ENCODE measurements around the gene TDO2. TPM values are rescaled to one million over a fixed set of nuclear protein-coding genes. Genes with fewer than 3 reads are reported as not detected.

The TDO2 gene
- total RNA-seq, 2 donors from 2014 or later, result not detected

DNA sequence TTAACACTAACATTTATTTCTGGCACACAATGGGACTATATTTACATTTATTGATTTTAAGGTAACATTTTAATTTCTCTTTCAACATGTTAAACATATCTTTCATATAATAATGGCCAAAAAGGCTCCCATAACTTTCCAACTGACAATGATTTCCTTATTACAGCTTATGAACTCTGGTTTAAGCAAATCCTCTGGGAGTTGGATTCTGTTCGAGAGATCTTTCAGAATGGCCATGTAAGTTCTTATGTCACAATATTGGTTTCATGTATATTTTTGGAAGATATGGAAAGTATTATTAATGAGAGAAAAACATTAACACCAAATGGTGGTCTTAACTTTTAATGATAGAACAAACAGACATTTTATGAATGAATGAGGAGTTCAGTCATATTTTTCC is 4.1 kb downstream of the TDO2 start:
- no peak overlapping the region for H3K27ac Mint-ChIP-seq
- H3K4me1 Mint-ChIP-seq, result peaks cover 11% of the 10 kb centered on the region
- TF ChIP-seq, protein P1, sequence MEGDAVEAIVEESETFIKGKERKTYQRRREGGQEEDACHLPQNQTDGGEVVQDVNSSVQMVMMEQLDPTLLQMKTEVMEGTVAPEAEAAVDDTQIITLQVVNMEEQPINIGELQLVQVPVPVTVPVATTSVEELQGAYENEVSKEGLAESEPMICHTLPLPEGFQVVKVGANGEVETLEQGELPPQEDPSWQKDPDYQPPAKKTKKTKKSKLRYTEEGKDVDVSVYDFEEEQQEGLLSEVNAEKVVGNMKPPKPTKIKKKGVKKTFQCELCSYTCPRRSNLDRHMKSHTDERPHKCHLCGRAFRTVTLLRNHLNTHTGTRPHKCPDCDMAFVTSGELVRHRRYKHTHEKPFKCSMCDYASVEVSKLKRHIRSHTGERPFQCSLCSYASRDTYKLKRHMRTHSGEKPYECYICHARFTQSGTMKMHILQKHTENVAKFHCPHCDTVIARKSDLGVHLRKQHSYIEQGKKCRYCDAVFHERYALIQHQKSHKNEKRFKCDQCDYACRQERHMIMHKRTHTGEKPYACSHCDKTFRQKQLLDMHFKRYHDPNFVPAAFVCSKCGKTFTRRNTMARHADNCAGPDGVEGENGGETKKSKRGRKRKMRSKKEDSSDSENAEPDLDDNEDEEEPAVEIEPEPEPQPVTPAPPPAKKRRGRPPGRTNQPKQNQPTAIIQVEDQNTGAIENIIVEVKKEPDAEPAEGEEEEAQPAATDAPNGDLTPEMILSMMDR (conservative IDR thresholded peaks at IDR 0.05), result no peak

GRCh38 chr4:155908187-155909139 is 5.0 kb downstream of the TDO2 start:
- Histone ChIP-seq H3K27me3 (ENCODE audit: control insufficient read depth, insufficient read depth, low read length, poor library complexity, severe bottlenecking) (no peaks in the 10 kb centered on the region), H3K36me3 (ENCODE audit: control insufficient read depth, insufficient read depth, low read length) (no peaks in the 10 kb centered on the region), H3K4me1 (ENCODE audit: control insufficient read depth, insufficient read depth, low read length) (no peaks in the 10 kb centered on the region), H3K27ac (ENCODE audit: low read depth, low read length) (no peak overlapping the region), H3K4me3 (ENCODE audit: low read length) (no peak overlapping the region), H3K9ac (ENCODE audit: extremely low read depth, low read length, poor library complexity, severe bottlenecking) (no peak overlapping the region), H3K9me3 (ENCODE audit: control insufficient read depth, low read length) (no peaks in the 10 kb centered on the region)
- no peak for DNase-seq
- H3K4me1 Mint-ChIP-seq, result peaks cover 11% of the 10 kb centered on the region
- TF ChIP-seq, protein P1 (conservative IDR thresholded peaks at IDR 0.05), result no peak
- 80 to 93% methylated on average over 2 to 4 of the region's 4 CpGs for WGBS, 2 experiments (ENCODE audit: insufficient coverage in 1 of 2, insufficient read length in 1 of 2)
- H3K27me3 Mint-ChIP-seq (ENCODE audit: insufficient read depth), result no peaks in the 10 kb centered on the region
- H3K36me3 Mint-ChIP-seq (ENCODE audit: low read depth), result no peaks in the 10 kb centered on the region
- no peak overlapping the region for H3K4me3 Mint-ChIP-seq
- H3K27ac Mint-ChIP-seq, result no peak overlapping the region
- no peaks in the 10 kb centered on the region for H3K9me3 Mint-ChIP-seq

More for the DNA sequence above, 4.1 kb downstream of the TDO2 start:
- H3K27me3 Mint-ChIP-seq (ENCODE audit: insufficient read depth), result no peaks in the 10 kb centered on the region
- no peak overlapping the region for H3K4me3 Mint-ChIP-seq
- no peaks in the 10 kb centered on the region for H3K9me3 Mint-ChIP-seq
- no peaks in the 10 kb centered on the region for H3K4me1 ChIP-seq (ENCODE audit: control insufficient read depth, insufficient read depth, low read length)
- WGBS, 2 experiments (ENCODE audit: insufficient coverage in 1 of 2, insufficient read length in 1 of 2), result 91% methylated on average over 1 of the region's 1 CpG; no CpG with 5 or more reads in 1 of the 2 experiments
- no peaks in the 10 kb centered on the region for H3K36me3 Mint-ChIP-seq (ENCODE audit: low read depth)
- H3K36me3 ChIP-seq (ENCODE audit: control insufficient read depth, insufficient read depth, low read length), result no peaks in the 10 kb centered on the region
- no peak overlapping the region for H3K27ac ChIP-seq (ENCODE audit: low read depth, low read length)
- no peak overlapping the region for H3K9ac ChIP-seq (ENCODE audit: extremely low read depth, low read length, poor library complexity, severe bottlenecking)
- no peaks in the 10 kb centered on the region for H3K27me3 ChIP-seq (ENCODE audit: control insufficient read depth, insufficient read depth, low read length, poor library complexity, severe bottlenecking)
- no peak overlapping the region for H3K4me3 ChIP-seq (ENCODE audit: low read length)
- no peak for DNase-seq
- no peaks in the 10 kb centered on the region for H3K9me3 ChIP-seq (ENCODE audit: control insufficient read depth, low read length)

- no peak overlapping the region for H3K27ac ChIP-seq (ENCODE audit: low read depth, low read length)
- Mint-ChIP-seq H3K9me3 (no peaks in the 10 kb centered on the region), H3K4me3 (no peak overlapping the region), H3K27me3 (ENCODE audit: insufficient read depth) (no peaks in the 10 kb centered on the region), H3K4me1 (peaks cover 2% of the 10 kb centered on the region), H3K36me3 (ENCODE audit: low read depth) (no peaks in the 10 kb centered on the region), H3K27ac (no peak overlapping the region)
- no peak for DNase-seq
- TF ChIP-seq, protein P1 (conservative IDR thresholded peaks at IDR 0.05), result no peak
- no peak overlapping the region for H3K9ac ChIP-seq (ENCODE audit: extremely low read depth, low read length, poor library complexity, severe bottlenecking)
- H3K27me3 ChIP-seq (ENCODE audit: control insufficient read depth, insufficient read depth, low read length, poor library complexity, severe bottlenecking), result no peaks in the 10 kb centered on the region
- no peaks in the 10 kb centered on the region for H3K4me1 ChIP-seq (ENCODE audit: control insufficient read depth, insufficient read depth, low read length)
- no peak overlapping the region for H3K4me3 ChIP-seq (ENCODE audit: low read length)
- no peaks in the 10 kb centered on the region for H3K9me3 ChIP-seq (ENCODE audit: control insufficient read depth, low read length)
- WGBS, 2 experiments (ENCODE audit: insufficient coverage in 1 of 2, insufficient read length in 1 of 2), result 89 to 100% methylated on average over 1 to 3 of the region's 3 CpGs
- H3K36me3 ChIP-seq (ENCODE audit: control insufficient read depth, insufficient read depth, low read length), result no peaks in the 10 kb centered on the region
These were observed 6.2 kb downstream of the TDO2 start for GRCh38 chr4:155909615-155910226.
